Pancreas (tissue), 10 donors: ENCODE results near the gene NOSIP. TPM values are rescaled to one million over a fixed set of nuclear protein-coding genes. Genes with fewer than 3 reads are reported as not detected.

Experiments
- ATAC-seq, 4 donors: fragments of 200-7000 bp; cut with Tn5 transposase; one replicate each; pipeline versions ENCODE4 v1.8.0 to v1.9.1; 2020; ENCODE audit warnings: mild to moderate bottlenecking in 4 of 4, moderate library complexity in 4 of 4
- DNase-seq, 6 donors: peaks; one replicate each; pipeline ENCODE4 v3.0.0-alpha.2; 2020
- FAIRE-seq: peaks from 2 replicates; lab custom pipeline; 2012; peaks lifted over from hg19 to GRCh38; lab: Jason Lieb, UNC
- H3K27ac ChIP-seq, 4 donors: fragments of 200-600 bp; sonication (generic); 1 replicate in 3 of 4; 2 replicates in 1 of 4; pipeline versions ENCODE4 v1.5.0 to v1.8.0; 2020
- H3K27me3 ChIP-seq, 4 donors: fragments of 200-600 bp; one replicate each; pipeline ENCODE4 v1.8.0; 2021
- H3K36me3 ChIP-seq, 3 donors: fragments of 200-600 bp; sonication (generic) in 1 of 3; one replicate each; pipeline versions ENCODE4 v1.5.0 to v1.8.0; 2020 to 2021
- H3K4me1 ChIP-seq, 3 donors: fragments of 200-600 bp; one replicate each; pipeline ENCODE4 v1.8.0; 2021
- H3K4me3 ChIP-seq, 4 donors: fragments of 200-600 bp; sonication (generic) in 2 of 4; one replicate each; pipeline versions ENCODE4 v1.5.0 to v1.8.0; 2020 to 2021
- H3K9me3 ChIP-seq, 4 donors: fragments of 200-600 bp; one replicate each; pipeline ENCODE4 v1.8.0; 2021
- WGBS, 2 donors: extraction: QIAGEN DNeasy Blood & Tissue Kit; methylation state at CpG; one replicate each; pipeline ENCODE4 v1.1.7; 2013; 5-methylcytosine and 5-hydroxymethylcytosine counted together
- intact Hi-C, 3 donors: fragments of 100-400 bp; cut with DNase I; formaldehyde crosslinking; loops; one replicate each; pipeline versions ENCODE4 v1.11.1 to v1.14.2; 2022
- polyA plus RNA-seq, 2 donors: library from polyadenylated mRNA; stranded (reverse); fragments of 200-250 nt; gene quantifications; one replicate each; pipeline ENCODE4 v1.2.3, GENCODE V29; 2013
- total RNA-seq, 6 donors: library from RNA; stranded (reverse); fragmentation: NEBNext Ultra II Directional in 4 of 6; extraction: Animal tissue kit (Norgen Biotek cat#: 25700) in 4 of 6; gene quantifications; one replicate each; pipeline versions ENCODE4 v1.2.1 to v1.2.4, GENCODE V29; 2021 to 2023
- TF ChIP-seq, protein P1 (sequence below), 4 donors: fragments of 200-600 bp; sonication (generic) in 3 of 4; IDR thresholded peaks; one replicate each; pipeline versions ENCODE4 v1.5.0 to v1.8.0; 2021; ENCODE audit warnings: antibody characterized with exemption in 4 of 4
- donor health status: healthy with polysubstance abuse.
- donor health status: DM: no; HTN: no; CAD: no; lungs with moderate emphysema.
- donor health status: DM: no; HTN: no; CAD: no.
- donor health status: control.
- donor health status: control.
- donor health status: Bipolar disorder and iron deficiency.
- donor health status: DM: yes; HTN: yes; CAD: no.
- donor health status: DM: no; HTN: no; CAD: no.
- donor health status: DM: no; HTN: no; CAD: no.
- donor health status: DM: yes; HTN: yes; CAD: no.

NOSIP gene
- total and polyA plus RNA-seq, 8 donors = 40.5 to 148 (median 60.6) TPM

DNA sequence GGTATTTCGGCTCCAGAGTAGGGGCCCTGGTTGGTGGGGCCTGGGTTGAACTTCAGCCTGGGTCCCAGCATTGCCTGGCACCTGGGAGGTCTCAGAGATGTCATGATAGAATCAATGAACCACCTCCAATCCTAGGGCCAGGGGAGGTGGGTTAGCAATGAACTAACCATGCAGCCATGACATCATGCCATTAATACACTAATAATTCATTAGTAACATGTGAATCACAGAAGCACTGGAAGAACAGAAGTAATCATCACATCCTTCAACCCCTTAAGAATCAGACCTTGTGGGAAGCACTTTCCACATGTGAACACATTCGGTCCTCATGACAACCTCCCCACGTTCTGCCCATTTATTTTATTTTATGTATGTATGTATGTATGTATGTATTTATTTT lies 6.9 kb downstream of the NOSIP start:
- Histone ChIP-seq H3K27ac (no peak overlapping the region), H3K27me3 (no peaks in the 10 kb centered on the region), H3K36me3 (peaks cover 0 to 4% (median 0%) of the 10 kb centered on the region in 3 donors), H3K9me3 (no peaks in the 10 kb centered on the region), H3K4me1 (no peaks in the 10 kb centered on the region), H3K4me3 (no peak overlapping the region)
- WGBS, 2 donors = 81 to 88% methylated on average over 3 of the region's 3 CpGs
- no peak for ATAC-seq
- FAIRE-seq = no peak
- intact Hi-C loops = no loop called here
- TF ChIP-seq, protein P1, sequence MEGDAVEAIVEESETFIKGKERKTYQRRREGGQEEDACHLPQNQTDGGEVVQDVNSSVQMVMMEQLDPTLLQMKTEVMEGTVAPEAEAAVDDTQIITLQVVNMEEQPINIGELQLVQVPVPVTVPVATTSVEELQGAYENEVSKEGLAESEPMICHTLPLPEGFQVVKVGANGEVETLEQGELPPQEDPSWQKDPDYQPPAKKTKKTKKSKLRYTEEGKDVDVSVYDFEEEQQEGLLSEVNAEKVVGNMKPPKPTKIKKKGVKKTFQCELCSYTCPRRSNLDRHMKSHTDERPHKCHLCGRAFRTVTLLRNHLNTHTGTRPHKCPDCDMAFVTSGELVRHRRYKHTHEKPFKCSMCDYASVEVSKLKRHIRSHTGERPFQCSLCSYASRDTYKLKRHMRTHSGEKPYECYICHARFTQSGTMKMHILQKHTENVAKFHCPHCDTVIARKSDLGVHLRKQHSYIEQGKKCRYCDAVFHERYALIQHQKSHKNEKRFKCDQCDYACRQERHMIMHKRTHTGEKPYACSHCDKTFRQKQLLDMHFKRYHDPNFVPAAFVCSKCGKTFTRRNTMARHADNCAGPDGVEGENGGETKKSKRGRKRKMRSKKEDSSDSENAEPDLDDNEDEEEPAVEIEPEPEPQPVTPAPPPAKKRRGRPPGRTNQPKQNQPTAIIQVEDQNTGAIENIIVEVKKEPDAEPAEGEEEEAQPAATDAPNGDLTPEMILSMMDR (IDR thresholded peaks at IDR 0.05) = no peak
- no peak for DNase-seq

DNA sequence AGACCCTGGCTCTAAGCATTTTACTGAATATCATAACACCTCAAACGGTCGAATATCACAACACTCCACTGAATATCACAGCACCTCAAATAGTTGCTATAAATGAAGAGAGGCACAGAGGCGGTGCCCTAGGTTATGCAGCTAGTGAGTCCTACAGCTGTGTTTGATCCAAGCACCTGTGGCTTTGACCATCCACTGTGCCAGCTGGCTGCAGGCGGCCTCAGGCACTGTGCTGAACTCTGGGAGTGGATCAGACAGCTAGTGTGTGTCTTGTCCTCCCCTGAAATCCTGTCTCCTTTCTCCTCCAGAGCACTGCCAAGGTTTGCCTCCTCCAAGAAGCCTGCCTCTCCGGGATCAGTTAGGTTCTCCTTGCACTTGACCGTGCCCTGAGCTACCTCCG lies 7.3 kb downstream of the NOSIP start:
- intact Hi-C loops = no loop called here
- TF ChIP-seq, protein P1 (IDR thresholded peaks at IDR 0.05) = no peak
- DNase-seq = no peak

DNA sequence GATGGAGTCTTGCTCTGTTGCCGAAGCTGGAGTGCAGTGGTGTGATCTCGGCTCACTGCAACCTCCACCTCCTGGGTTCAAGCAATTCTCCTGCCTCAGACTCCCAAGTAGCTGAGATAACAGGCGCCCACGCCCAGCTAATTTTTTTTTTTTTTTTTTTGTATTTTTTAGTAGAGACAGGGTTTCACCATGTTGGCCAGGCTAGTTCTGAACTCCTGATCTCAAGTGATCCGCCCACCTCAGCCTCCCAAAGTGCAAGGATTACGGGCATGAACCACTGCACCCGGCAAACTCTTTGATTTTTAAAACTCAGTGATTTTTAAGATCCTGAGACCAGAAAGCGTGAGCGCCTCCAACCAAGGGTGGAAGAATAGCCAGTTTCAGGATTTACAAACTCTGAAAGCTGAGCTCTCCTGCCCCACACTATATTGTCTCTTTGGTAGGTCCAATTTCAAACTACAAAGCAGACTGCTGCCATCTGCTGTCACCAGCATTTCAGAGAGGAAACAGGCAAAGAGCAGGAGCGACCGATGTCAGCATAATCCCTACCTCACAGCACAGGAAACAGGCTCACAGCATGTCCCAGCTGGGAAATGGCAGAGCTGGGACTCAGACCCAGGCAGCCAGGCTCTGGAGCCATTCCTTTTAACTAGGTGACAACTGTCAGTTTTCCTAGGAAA lies 9.2 kb downstream of the NOSIP start:
- no peaks in the 10 kb centered on the region for H3K9me3 ChIP-seq
- intact Hi-C loops = no loop called here
- H3K36me3 ChIP-seq = peaks cover 0 to 2% (median 0%) of the 10 kb centered on the region in 3 donors
- TF ChIP-seq, protein P1 (IDR thresholded peaks at IDR 0.05) = no peak
- H3K4me1 ChIP-seq = no peaks in the 10 kb centered on the region
- FAIRE-seq = no peak
- ATAC-seq = peak in 3 of 4 donors; percentile 20 to 64 (median 43)
- no peak overlapping the region for H3K27ac ChIP-seq
- H3K4me3 ChIP-seq = no peak overlapping the region
- WGBS, 2 donors = 67 to 70% methylated on average over 11 of the region's 11 CpGs
- H3K27me3 ChIP-seq = no peaks in the 10 kb centered on the region
- DNase-seq = no peak

More for the DNA sequence above, 7.3 kb downstream of the NOSIP start:
- Histone ChIP-seq H3K9me3 (no peaks in the 10 kb centered on the region), H3K27ac (no peak overlapping the region), H3K27me3 (no peaks in the 10 kb centered on the region), H3K4me3 (no peak overlapping the region), H3K4me1 (no peaks in the 10 kb centered on the region), H3K36me3 (peaks cover 0 to 4% (median 0%) of the 10 kb centered on the region in 3 donors)
- no peak for FAIRE-seq
- WGBS, 2 donors = 62 to 71% methylated on average over 7 of the region's 7 CpGs
- no peak for ATAC-seq

DNA sequence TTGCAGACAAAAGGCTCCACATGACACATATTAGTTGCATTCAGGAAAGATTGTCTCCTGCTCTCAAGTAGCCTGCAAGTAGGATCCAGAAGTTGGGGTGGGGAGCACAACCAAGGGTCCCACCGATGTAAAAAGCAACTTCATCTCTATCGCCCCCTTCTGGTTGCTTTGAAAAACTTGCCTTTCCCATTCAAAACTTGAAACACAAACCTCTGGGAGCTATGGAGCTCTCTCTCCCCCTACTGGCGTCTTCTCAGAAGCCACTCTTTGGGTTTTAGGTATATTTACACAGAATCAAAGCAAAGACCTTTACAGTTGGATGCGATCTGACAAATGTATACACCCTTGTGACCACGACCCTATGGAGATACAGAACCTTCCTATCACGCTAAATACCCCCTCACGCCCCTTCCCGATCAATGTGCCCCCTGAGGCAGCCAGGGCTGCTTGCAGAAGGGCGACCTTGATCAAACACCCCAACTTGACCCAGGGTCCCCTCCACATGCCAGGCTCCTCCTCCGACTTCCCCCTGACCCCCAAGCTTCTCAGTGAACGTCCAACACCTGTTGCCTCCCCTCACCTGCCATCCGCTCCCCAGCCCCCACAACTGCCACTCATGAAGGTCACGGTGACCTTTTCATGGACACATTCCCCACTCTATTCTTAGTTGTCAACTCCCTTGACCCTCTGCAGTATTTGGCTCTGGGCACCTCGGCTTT lies 10.1 kb downstream of the NOSIP start:
- TF ChIP-seq, protein P1 (IDR thresholded peaks at IDR 0.05) = peak; percentile 97 to 98 (median 98)
- DNase-seq (peak in 4 of 6 donors; percentile 35 to 74 (median 59)), ATAC-seq (peak; percentile 77 to 93 (median 88)), FAIRE-seq (no peak)
- Histone ChIP-seq H3K9me3 (no peaks in the 10 kb centered on the region), H3K27ac (no peak overlapping the region), H3K36me3 (no peaks in the 10 kb centered on the region), H3K27me3 (no peaks in the 10 kb centered on the region), H3K4me3 (no peak overlapping the region), H3K4me1 (no peaks in the 10 kb centered on the region)
- 12 to 18% methylated on average over 14 of the region's 14 CpGs for WGBS, 2 donors
- intact Hi-C loops = no loop called here
